ENCODE data around the gene OXGR1.

Gene OXGR1

DNA sequence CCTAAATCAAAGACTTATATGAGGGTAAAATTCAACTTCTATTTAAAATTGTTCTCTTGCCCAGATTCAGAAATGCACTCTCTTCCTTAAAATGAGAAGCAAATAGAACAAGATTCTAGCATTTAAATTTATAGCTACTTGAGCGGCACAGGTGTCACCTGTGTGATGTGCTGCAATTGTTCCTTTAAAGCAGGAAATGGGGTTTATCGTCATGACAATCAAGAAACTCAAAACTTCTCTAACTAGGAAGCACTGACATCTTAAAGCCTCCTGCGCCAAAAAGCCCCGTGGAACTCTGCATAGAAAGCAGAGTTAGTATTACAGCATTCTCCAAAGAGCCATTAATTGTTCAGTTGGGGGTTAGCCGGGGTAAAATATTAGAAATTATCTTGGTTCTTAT lies 2.6 kb upstream of the OXGR1 start:
- H3K36me3 ChIP-seq: no peaks in the 10 kb centered on the region
- no peak for DNase-seq
- TF ChIP-seq, protein P1, sequence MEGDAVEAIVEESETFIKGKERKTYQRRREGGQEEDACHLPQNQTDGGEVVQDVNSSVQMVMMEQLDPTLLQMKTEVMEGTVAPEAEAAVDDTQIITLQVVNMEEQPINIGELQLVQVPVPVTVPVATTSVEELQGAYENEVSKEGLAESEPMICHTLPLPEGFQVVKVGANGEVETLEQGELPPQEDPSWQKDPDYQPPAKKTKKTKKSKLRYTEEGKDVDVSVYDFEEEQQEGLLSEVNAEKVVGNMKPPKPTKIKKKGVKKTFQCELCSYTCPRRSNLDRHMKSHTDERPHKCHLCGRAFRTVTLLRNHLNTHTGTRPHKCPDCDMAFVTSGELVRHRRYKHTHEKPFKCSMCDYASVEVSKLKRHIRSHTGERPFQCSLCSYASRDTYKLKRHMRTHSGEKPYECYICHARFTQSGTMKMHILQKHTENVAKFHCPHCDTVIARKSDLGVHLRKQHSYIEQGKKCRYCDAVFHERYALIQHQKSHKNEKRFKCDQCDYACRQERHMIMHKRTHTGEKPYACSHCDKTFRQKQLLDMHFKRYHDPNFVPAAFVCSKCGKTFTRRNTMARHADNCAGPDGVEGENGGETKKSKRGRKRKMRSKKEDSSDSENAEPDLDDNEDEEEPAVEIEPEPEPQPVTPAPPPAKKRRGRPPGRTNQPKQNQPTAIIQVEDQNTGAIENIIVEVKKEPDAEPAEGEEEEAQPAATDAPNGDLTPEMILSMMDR (IDR thresholded peaks at IDR 0.05; ENCODE audit: low read depth, low read length): no peak
- H3K27me3 ChIP-seq (ENCODE audit: insufficient read depth, low read depth, severe bottlenecking): no peaks in the 10 kb centered on the region
- H3K27ac ChIP-seq: no peak overlapping the region
- no peak overlapping the region for H3K4me3 ChIP-seq (ENCODE audit: low read depth, low read length)
- H3K9me3 ChIP-seq (ENCODE audit: severe bottlenecking): no peaks in the 10 kb centered on the region

DNA sequence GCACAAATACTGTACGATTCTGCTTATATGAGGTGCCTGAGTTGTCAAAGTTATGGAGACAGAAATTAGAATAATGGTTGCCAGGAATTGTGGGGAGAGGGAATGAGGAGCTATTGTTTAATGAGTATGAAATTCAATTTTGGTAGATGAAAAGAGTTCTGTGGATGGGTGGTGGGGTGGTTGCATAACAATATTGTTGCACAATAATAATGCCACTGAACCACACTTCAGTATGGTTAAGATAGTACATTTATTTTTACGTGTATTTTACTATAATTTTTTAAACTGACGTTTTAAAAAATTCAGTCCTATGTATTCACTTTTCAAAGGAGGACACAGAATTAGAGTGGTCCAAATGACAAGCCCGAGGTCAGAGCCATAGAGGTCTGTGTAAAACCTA lies 1.8 kb upstream of the OXGR1 start:
- Histone ChIP-seq H3K36me3 (no peaks in the 10 kb centered on the region), H3K27me3 (ENCODE audit: insufficient read depth, low read depth, severe bottlenecking) (no peaks in the 10 kb centered on the region), H3K27ac (no peak overlapping the region), H3K4me3 (ENCODE audit: low read depth, low read length) (no peak overlapping the region), H3K9me3 (ENCODE audit: severe bottlenecking) (no peaks in the 10 kb centered on the region)
- DNase-seq: no peak
- TF ChIP-seq, protein P1 (IDR thresholded peaks at IDR 0.05; ENCODE audit: low read depth, low read length): no peak

DNA sequence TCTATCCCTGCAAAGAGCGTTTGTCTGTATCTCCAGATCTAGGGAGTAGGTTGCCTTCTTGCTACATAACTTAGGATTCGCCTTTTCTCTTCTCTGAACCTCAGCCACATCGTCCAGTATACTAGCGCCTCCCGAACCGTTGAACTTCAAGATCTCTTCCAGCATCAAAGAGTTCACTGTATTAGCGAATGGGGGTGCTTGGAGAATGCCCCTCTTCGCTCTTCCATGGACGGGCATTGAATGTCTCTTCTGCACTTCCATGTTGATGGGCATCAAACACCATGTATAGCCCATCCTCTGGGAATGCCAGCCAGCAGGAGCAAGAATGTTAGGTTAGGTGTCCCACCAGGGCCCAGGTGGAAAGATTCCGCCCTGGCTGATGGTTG lies 575 bp upstream of the OXGR1 start:
- Histone ChIP-seq H3K4me3 (ENCODE audit: low read depth, low read length) (no peak overlapping the region), H3K27me3 (ENCODE audit: insufficient read depth, low read depth, severe bottlenecking) (no peaks in the 10 kb centered on the region), H3K36me3 (no peaks in the 10 kb centered on the region), H3K27ac (no peak overlapping the region), H3K9me3 (ENCODE audit: severe bottlenecking) (no peaks in the 10 kb centered on the region)
- DNase-seq: no peak
- TF ChIP-seq, protein P1 (IDR thresholded peaks at IDR 0.05; ENCODE audit: low read depth, low read length): no peak

DNA sequence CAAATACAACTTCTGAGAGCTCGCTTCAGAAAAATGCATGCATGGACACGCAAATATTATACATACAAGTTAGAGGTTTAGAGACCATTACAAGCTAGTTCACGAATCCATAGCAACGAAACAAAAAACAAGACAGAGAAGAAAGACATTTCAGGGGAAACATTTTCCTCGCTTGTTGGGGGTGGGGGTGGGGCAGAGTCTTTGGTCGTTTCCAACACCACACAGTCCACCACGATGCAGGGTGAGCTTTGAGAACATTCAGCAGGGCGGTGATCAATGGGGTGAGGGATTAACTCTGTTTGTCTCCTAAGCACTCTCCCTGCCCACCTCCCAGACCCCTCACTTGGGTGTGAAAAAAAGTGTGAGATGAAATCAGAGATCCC lies 651 bp downstream of the OXGR1 start:
- H3K4me3 ChIP-seq (ENCODE audit: low read depth, low read length): no peak overlapping the region
- H3K9me3 ChIP-seq (ENCODE audit: severe bottlenecking): no peaks in the 10 kb centered on the region
- H3K27me3 ChIP-seq (ENCODE audit: insufficient read depth, low read depth, severe bottlenecking): no peaks in the 10 kb centered on the region
- H3K36me3 ChIP-seq: no peaks in the 10 kb centered on the region
- TF ChIP-seq, protein P1 (IDR thresholded peaks at IDR 0.05; ENCODE audit: low read depth, low read length): no peak
- no peak overlapping the region for H3K27ac ChIP-seq
- DNase-seq: no peak

DNA sequence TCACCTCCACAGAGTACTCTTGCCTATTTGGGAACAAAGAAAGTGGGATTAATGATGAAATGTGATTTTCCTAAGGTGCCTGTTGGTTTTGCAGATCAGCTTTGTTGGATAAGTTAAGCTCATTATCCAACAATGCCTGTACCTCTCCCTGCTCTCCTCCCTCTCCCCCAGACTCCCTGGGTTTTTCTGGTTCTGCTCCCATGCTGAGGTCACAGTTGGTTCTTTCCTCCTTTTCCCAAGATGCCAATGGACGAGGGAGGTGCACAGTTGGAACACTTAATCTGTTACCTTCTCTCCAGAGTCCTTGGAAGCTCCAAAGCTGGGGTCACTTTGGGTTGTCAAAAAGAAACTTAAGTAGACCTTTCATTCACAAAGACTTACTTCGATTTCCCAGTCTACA lies 1.6 kb downstream of the OXGR1 start:
- no peaks in the 10 kb centered on the region for H3K27me3 ChIP-seq (ENCODE audit: insufficient read depth, low read depth, severe bottlenecking)
- H3K4me3 ChIP-seq (ENCODE audit: low read depth, low read length): no peak overlapping the region
- no peaks in the 10 kb centered on the region for H3K36me3 ChIP-seq
- DNase-seq: peak; percentile 66
- H3K27ac ChIP-seq: no peak overlapping the region
- no peaks in the 10 kb centered on the region for H3K9me3 ChIP-seq (ENCODE audit: severe bottlenecking)
- TF ChIP-seq, protein P1 (IDR thresholded peaks at IDR 0.05; ENCODE audit: low read depth, low read length): no peak

DNA sequence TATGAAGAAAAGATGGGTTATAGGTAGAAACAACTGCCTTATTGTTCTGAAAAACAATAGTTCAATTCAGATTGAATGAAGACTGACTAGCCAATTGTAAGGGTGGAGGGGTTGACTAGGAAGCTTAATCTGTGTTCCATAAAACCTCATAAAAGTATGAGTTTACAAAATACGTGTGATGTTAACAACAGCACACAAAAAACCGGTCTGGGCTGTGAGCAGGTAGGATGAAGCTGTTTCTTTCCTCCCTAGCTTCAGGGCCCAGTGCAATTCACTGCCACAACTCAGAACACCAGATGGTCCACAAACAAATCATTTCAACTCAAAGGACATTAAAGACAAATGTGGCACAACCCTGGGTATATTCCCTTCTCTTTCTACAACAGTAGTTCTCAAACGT lies 3.2 kb downstream of the OXGR1 start:
- Histone ChIP-seq H3K27ac (no peak overlapping the region), H3K36me3 (no peaks in the 10 kb centered on the region), H3K4me3 (ENCODE audit: low read depth, low read length) (no peak overlapping the region), H3K9me3 (ENCODE audit: severe bottlenecking) (no peaks in the 10 kb centered on the region), H3K27me3 (ENCODE audit: insufficient read depth, low read depth, severe bottlenecking) (no peaks in the 10 kb centered on the region)
- TF ChIP-seq, protein P1 (IDR thresholded peaks at IDR 0.05; ENCODE audit: low read depth, low read length): no peak
- no peak for DNase-seq
